WTC11 (cell line): ENCODE results near the gene RASSF1. TPM values are rescaled to one million over a fixed set of nuclear protein-coding genes. Genes with fewer than 3 reads are reported as not detected.
A peak's percentile ranks its signal among the peaks of the same experiment; 100 is the strongest.

Experiments
- ATAC-seq: fragments of 200-7000 bp; cut with Tn5 transposase; 2 replicates; pipeline ENCODE4 v1.10.0; 2021; ENCODE audit warnings: mild to moderate bottlenecking, moderate library complexity
- CTCF ChIA-PET: fragments of 300-600 bp; sonication (Branson Sonifier 250); formaldehyde crosslinking; loops from one replicate; lab custom pipeline; 2021; ENCODE audit warnings: antibody characterized with exemption; lab: Charles Lee
- POLR2A ChIA-PET: fragments of 350-600 bp; sonication (Branson Sonifier 250); formaldehyde crosslinking; loops from one replicate; lab custom pipeline; 2021; ENCODE audit warnings: antibody characterized with exemption; lab: Charles Lee
- DNase-seq: peaks from one replicate; pipeline ENCODE4 v3.0.0; 2021; ENCODE audit warnings: low spot score
- H3K27ac Mint-ChIP-seq: 2 replicates; pipeline ENCODE4 v1.8.0; 2021; ENCODE audit warnings: mixed read lengths
- H3K27me3 Mint-ChIP-seq: 2 replicates; pipeline ENCODE4 v1.8.0; 2021; ENCODE audit warnings: low read depth, mild to moderate bottlenecking, moderate library complexity, mixed read lengths
- H3K36me3 Mint-ChIP-seq: 2 replicates; pipeline ENCODE4 v1.8.0; 2021; ENCODE audit warnings: mixed read lengths
- H3K4me1 Mint-ChIP-seq: 2 replicates; pipeline ENCODE4 v1.8.0; 2022; ENCODE audit warnings: mixed read lengths
- H3K4me3 Mint-ChIP-seq: 2 replicates; pipeline ENCODE4 v1.8.0; 2021; ENCODE audit warnings: mild to moderate bottlenecking, moderate library complexity, mixed read lengths
- H3K9me3 Mint-ChIP-seq: 2 replicates; pipeline ENCODE4 v1.8.0; 2021; ENCODE audit warnings: mixed read lengths
- CREB1 ChIP-seq: sonication (generic); formaldehyde crosslinking; IDR thresholded peaks from 2 replicates; pipeline ENCODE4 v1.8.0; 2023; ENCODE audit warnings: mild to moderate bottlenecking, missing genetic modification reagents
- ELF4 ChIP-seq: sonication (generic); formaldehyde crosslinking; IDR thresholded peaks from 2 replicates; pipeline ENCODE4 v1.8.1; 2022; ENCODE audit warnings: low read depth, mild to moderate bottlenecking, moderate library complexity, missing genetic modification reagents
- GABPB1 ChIP-seq: sonication (generic); formaldehyde crosslinking; IDR thresholded peaks from 2 replicates; pipeline ENCODE4 v1.8.1; 2023; ENCODE audit warnings: mild to moderate bottlenecking, missing genetic modification reagents
- GRHL2 ChIP-seq: fragments of 250-450 bp; sonication (Bioruptor Pico); IDR thresholded peaks from 2 replicates; pipeline ENCODE4 v1.8.0; 2022; ENCODE audit warnings: mild to moderate bottlenecking, moderate library complexity; ENCODE audit not compliant: insufficient replicate concordance, severe bottlenecking
- HMGA2 ChIP-seq: fragments of 250-450 bp; sonication (Bioruptor Pico); IDR thresholded peaks from 2 replicates; pipeline ENCODE4 v1.4.0; 2021; ENCODE audit warnings: mild to moderate bottlenecking, moderate library complexity
- NFATC4 ChIP-seq: fragments of 250-450 bp; sonication (Bioruptor Pico); IDR thresholded peaks from 2 replicates; pipeline ENCODE4 v1.9.0; 2021; ENCODE audit warnings: mild to moderate bottlenecking
- NFE2L1 ChIP-seq: sonication (generic); formaldehyde crosslinking; IDR thresholded peaks from 2 replicates; pipeline ENCODE4 v1.8.1; 2023; ENCODE audit warnings: missing genetic modification reagents
- NFYB ChIP-seq: sonication (generic); formaldehyde crosslinking; conservative IDR thresholded peaks from 2 replicates; pipeline ENCODE4 v1.8.0; 2022; ENCODE audit warnings: low read depth, missing genetic modification reagents
- NR1H2 ChIP-seq: sonication (generic); formaldehyde crosslinking; IDR thresholded peaks from 2 replicates; pipeline ENCODE4 v1.9.0; 2021; ENCODE audit warnings: mild to moderate bottlenecking, moderate library complexity, missing genetic modification reagents
- NR2C2 ChIP-seq: sonication (generic); formaldehyde crosslinking; IDR thresholded peaks from 2 replicates; pipeline ENCODE4 v1.8.0; 2022; ENCODE audit warnings: mild to moderate bottlenecking, missing genetic modification reagents
- OVOL2 ChIP-seq: fragments of 250-450 bp; sonication (Bioruptor Pico); IDR thresholded peaks from 2 replicates; pipeline ENCODE4 v1.9.0; 2021; ENCODE audit warnings: mild to moderate bottlenecking, borderline replicate concordance
- PRRX2 ChIP-seq: fragments of 250-450 bp; sonication (Bioruptor Pico); IDR thresholded peaks from 2 replicates; pipeline ENCODE4 v1.8.0; 2021; ENCODE audit warnings: mild to moderate bottlenecking
- RELA ChIP-seq: sonication (generic); formaldehyde crosslinking; IDR thresholded peaks from 2 replicates; pipeline ENCODE4 v1.8.1; 2022; ENCODE audit warnings: missing genetic modification reagents, mild to moderate bottlenecking, borderline replicate concordance
- SMAD3 ChIP-seq: sonication (generic); formaldehyde crosslinking; IDR thresholded peaks from 2 replicates; pipeline ENCODE4 v1.8.0; 2022; ENCODE audit warnings: missing genetic modification reagents, mild to moderate bottlenecking, borderline replicate concordance
- STAT6 ChIP-seq: sonication (generic); formaldehyde crosslinking; conservative IDR thresholded peaks from 2 replicates; pipeline ENCODE4 v1.8.1; 2023; ENCODE audit warnings: mild to moderate bottlenecking, low read depth, missing genetic modification reagents, moderate library complexity
- TCF7 ChIP-seq: sonication (generic); formaldehyde crosslinking; IDR thresholded peaks from 2 replicates; pipeline ENCODE4 v1.8.0; 2022; ENCODE audit warnings: mild to moderate bottlenecking, low read depth, missing genetic modification reagents, moderate library complexity
- TEAD4 ChIP-seq: sonication (generic); formaldehyde crosslinking; IDR thresholded peaks from 2 replicates; pipeline ENCODE4 v1.8.0; 2022; ENCODE audit warnings: mild to moderate bottlenecking, missing genetic modification reagents
- ZBTB21 ChIP-seq: sonication (generic); formaldehyde crosslinking; IDR thresholded peaks from 2 replicates; pipeline ENCODE4 v1.8.1; 2023; ENCODE audit warnings: mild to moderate bottlenecking, missing genetic modification reagents, borderline replicate concordance
- ZBTB43 ChIP-seq: sonication (generic); formaldehyde crosslinking; IDR thresholded peaks from 2 replicates; pipeline ENCODE4 v1.8.1; 2023; ENCODE audit warnings: mild to moderate bottlenecking, missing genetic modification reagents
- ZMAT4 ChIP-seq: fragments of 250-450 bp; sonication (Bioruptor Pico); IDR thresholded peaks from 2 replicates; pipeline ENCODE4 v1.9.0; 2021; ENCODE audit warnings: mild to moderate bottlenecking
- ZNF121 ChIP-seq: sonication (generic); formaldehyde crosslinking; IDR thresholded peaks from 2 replicates; pipeline ENCODE4 v1.8.0; 2023; ENCODE audit warnings: missing genetic modification reagents
- ZNF219 ChIP-seq: sonication (generic); formaldehyde crosslinking; IDR thresholded peaks from 2 replicates; pipeline ENCODE4 v1.8.0; 2023; ENCODE audit warnings: missing genetic modification reagents, mild to moderate bottlenecking, borderline replicate concordance
- ZNF232 ChIP-seq: sonication (generic); formaldehyde crosslinking; IDR thresholded peaks from 2 replicates; pipeline ENCODE4 v1.8.0; 2022; ENCODE audit warnings: mild to moderate bottlenecking, missing genetic modification reagents
- ZNF396 ChIP-seq: fragments of 250-450 bp; sonication (Bioruptor Pico); IDR thresholded peaks from 2 replicates; pipeline ENCODE4 v1.8.0; 2021; ENCODE audit warnings: mild to moderate bottlenecking, moderate library complexity, borderline replicate concordance
- ZNF423 ChIP-seq: fragments of 250-450 bp; sonication (Bioruptor Pico); IDR thresholded peaks from 2 replicates; pipeline ENCODE4 v2.1.2; 2022; ENCODE audit warnings: mild to moderate bottlenecking, moderate library complexity
- ZNF671 ChIP-seq: fragments of 250-450 bp; sonication (Bioruptor Pico); IDR thresholded peaks from 2 replicates; pipeline ENCODE4 v1.8.0; 2021; ENCODE audit warnings: mild to moderate bottlenecking
- total RNA-seq: library from RNA; stranded (reverse); gene quantifications from 3 replicates; pipeline ENCODE4 v1.2.3, GENCODE V29; 2021
- TF ChIP-seq, protein P1 (sequence below): sonication (generic); formaldehyde crosslinking; IDR thresholded peaks from 2 replicates; pipeline ENCODE4 v1.8.1; 2022; ENCODE audit warnings: mild to moderate bottlenecking, moderate library complexity, missing genetic modification reagents
- TF ChIP-seq, protein P2 (sequence below): sonication (generic); formaldehyde crosslinking; IDR thresholded peaks from 2 replicates; pipeline ENCODE4 v1.8.0; 2023; ENCODE audit warnings: mild to moderate bottlenecking, missing genetic modification reagents

Gene RASSF1
- total RNA-seq, 1 experiment from 2014 or later: 14.5 TPM

DNA sequence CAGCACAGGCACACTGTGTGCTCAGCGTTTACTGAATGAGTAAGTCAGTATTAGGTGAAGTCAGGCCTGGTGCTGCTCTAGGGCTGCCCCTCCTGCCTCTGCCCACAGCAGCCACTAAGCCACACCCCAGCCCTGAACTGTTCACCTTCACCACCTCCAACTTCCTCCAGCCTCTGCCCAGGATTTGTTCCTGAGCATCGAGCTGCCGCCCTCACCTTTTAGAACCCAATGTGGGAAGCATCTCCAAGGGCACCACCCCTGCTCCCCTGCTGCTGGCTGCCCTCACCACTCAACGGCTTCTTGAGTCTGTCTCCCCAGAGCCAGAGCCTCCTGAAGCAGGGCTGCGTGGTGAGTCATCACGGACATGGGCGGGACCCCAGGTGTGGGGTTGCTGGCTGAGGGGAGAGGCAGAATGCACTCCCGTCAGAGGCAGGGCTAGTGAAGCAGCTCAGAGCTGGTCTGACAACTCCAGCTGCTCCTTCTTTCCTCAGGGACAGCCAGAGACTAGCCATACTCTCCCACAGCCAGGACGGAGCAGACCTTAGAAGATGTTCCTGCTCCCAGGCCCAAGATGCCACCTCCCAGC, 23.9 kb downstream of the RASSF1 start:
- peaks cover 46% of the 10 kb centered on the region for H3K36me3 Mint-ChIP-seq
- no peak for TF ChIP-seq ZBTB43
- TF ChIP-seq RELA (CRISPR knock-in tag): no peak
- TF ChIP-seq ZNF396: no peak
- TF ChIP-seq TEAD4 (CRISPR knock-in tag): no peak
- no peak for TF ChIP-seq GRHL2 (CRISPR knock-in tag)
- TF ChIP-seq STAT6: no peak
- TF ChIP-seq OVOL2: no peak
- no peak for TF ChIP-seq TCF7
- TF ChIP-seq, protein P1, sequence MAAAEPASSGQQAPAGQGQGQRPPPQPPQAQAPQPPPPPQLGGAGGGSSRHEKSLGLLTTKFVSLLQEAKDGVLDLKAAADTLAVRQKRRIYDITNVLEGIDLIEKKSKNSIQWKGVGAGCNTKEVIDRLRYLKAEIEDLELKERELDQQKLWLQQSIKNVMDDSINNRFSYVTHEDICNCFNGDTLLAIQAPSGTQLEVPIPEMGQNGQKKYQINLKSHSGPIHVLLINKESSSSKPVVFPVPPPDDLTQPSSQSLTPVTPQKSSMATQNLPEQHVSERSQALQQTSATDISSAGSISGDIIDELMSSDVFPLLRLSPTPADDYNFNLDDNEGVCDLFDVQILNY (CRISPR knock-in tag): no peak
- no peak for TF ChIP-seq NR1H2
- no peak for TF ChIP-seq ZMAT4 (CRISPR knock-in tag)
- TF ChIP-seq ZNF219: no peak
- no peak for TF ChIP-seq PRRX2 (CRISPR knock-in tag)
- TF ChIP-seq ELF4 (CRISPR knock-in tag): no peak
- no peak for TF ChIP-seq ZNF671
- TF ChIP-seq NFATC4 (CRISPR knock-in tag): no peak
- TF ChIP-seq ZNF232 (CRISPR knock-in tag): no peak
- TF ChIP-seq, all 79 proteins: peak for 0
- no peak for ATAC-seq

DNA sequence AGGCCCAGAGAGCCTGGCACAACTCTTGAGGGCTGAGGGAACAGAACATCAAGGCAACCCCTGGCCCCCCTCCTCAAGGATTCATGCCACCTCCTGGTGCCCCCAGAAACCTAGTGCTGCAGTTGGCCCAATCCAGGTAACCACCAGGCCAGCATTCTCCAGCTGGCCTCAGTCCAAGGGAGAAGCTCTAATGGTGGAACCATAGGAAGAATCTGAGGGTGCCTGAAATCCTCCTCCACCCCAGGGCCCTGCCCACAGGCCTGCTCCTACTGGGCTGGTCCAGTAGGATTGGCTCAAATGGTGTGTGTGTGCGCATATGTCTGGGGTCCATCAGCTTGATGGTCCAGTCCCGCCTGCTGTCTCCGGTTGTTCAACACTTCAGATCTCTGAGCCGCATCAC, 25.8 kb downstream of the RASSF1 start:
- Mint-ChIP-seq H3K27ac (no peak overlapping the region), H3K27me3 (peaks cover 3% of the 10 kb centered on the region; the same call in 1 of the 2 replicates), H3K4me3 (no peak overlapping the region), H3K36me3 (peaks cover 47% of the 10 kb centered on the region), H3K4me1 (peaks cover 10% of the 10 kb centered on the region), H3K9me3 (peaks cover 8% of the 10 kb centered on the region)
- POLR2A ChIA-PET: interaction anchor here (1.0 kb wide), 1 partner anchor 23 kb away, joined by 3 read pairs; no protein-coding TSS in a partner anchor
- DNase-seq (no peak), ATAC-seq (no peak)
- CTCF ChIA-PET: interaction anchor here (1.0 to 1.4 kb wide), 4 partner anchors 12 to 22 kb away, joined by 3 to 6 read pairs (median 4); partner anchors contain the start of genes HYAL1, HYAL3 and NAA80
- TF ChIP-seq GABPB1 (CRISPR knock-in tag): no peak
- TF ChIP-seq NFYB (CRISPR knock-in tag): no peak
- TF ChIP-seq, protein P2, sequence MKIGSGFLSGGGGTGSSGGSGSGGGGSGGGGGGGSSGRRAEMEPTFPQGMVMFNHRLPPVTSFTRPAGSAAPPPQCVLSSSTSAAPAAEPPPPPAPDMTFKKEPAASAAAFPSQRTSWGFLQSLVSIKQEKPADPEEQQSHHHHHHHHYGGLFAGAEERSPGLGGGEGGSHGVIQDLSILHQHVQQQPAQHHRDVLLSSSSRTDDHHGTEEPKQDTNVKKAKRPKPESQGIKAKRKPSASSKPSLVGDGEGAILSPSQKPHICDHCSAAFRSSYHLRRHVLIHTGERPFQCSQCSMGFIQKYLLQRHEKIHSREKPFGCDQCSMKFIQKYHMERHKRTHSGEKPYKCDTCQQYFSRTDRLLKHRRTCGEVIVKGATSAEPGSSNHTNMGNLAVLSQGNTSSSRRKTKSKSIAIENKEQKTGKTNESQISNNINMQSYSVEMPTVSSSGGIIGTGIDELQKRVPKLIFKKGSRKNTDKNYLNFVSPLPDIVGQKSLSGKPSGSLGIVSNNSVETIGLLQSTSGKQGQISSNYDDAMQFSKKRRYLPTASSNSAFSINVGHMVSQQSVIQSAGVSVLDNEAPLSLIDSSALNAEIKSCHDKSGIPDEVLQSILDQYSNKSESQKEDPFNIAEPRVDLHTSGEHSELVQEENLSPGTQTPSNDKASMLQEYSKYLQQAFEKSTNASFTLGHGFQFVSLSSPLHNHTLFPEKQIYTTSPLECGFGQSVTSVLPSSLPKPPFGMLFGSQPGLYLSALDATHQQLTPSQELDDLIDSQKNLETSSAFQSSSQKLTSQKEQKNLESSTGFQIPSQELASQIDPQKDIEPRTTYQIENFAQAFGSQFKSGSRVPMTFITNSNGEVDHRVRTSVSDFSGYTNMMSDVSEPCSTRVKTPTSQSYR: no peak
- no peak for TF ChIP-seq ZBTB21 (CRISPR knock-in tag)
- no peak for TF ChIP-seq ZNF396
- TF ChIP-seq ZNF232 (CRISPR knock-in tag): no peak
- no peak for TF ChIP-seq ZNF121 (CRISPR knock-in tag)
- TF ChIP-seq HMGA2 (CRISPR knock-in tag): no peak
- TF ChIP-seq ZNF423 (CRISPR knock-in tag): no peak
- no peak for TF ChIP-seq NR2C2
- TF ChIP-seq SMAD3 (CRISPR knock-in tag): no peak
- TF ChIP-seq NFE2L1 (CRISPR knock-in tag): no peak
- no peak for TF ChIP-seq CREB1 (CRISPR knock-in tag)
- TF ChIP-seq PRRX2 (CRISPR knock-in tag): no peak

More for the DNA sequence above, 23.9 kb downstream of the RASSF1 start:
- no peak for DNase-seq
- no peak overlapping the region for H3K4me3 Mint-ChIP-seq
- H3K27me3 Mint-ChIP-seq: no peaks in the 10 kb centered on the region
- H3K9me3 Mint-ChIP-seq: peaks cover 5% of the 10 kb centered on the region; the same call in 1 of the 2 replicates
- peak overlapping the region; percentile 42 for H3K27ac Mint-ChIP-seq
- ChIA-PET CTCF (interaction anchor here (2.1 kb wide), 1 partner anchor 14 kb away, joined by 4 read pairs; the partner anchor contains the start of gene HYAL1), POLR2A (interaction anchor here (0.6 kb wide), 1 partner anchor 68 kb away, joined by 3 read pairs; no protein-coding TSS in a partner anchor)
- H3K4me1 Mint-ChIP-seq: peaks cover 17% of the 10 kb centered on the region
